Measurements from ENCODE around the gene STX18.

DNA sequence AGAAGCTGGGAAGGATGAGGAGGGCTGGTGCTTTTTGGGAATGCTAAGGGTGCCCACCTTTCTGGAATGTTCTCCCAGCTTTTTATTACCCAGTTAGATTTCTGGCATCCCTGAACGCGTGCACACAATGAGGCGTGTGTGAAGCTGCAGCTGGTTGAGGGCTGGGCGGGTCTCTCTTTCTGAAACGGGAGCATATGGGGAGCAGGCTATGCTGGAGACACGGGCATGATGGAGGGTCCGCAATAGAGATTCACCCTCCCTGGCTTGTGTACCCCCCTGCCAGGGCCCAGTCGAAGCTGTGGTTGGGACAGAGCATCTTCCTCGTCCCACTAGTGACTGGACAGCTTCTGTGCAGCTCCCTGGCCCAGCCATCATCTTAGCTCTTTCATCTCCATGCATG is 146.5 kb downstream of the STX18 start:
- TF ChIP-seq CTCF (IDR thresholded peaks at IDR 0.05) = no peak
- TF ChIP-seq POLR2A (IDR thresholded peaks at IDR 0.05) = no peak

Data from thyroid gland (tissue), 4 donors.